NCI-H774 (cell line): ENCODE measurements around the gene TEAD4.

Source experiments
- DNase-seq: peaks from one replicate; lab custom pipeline; 2025; lab: John Stamatoyannopoulos, UW

The TEAD4 gene

GRCh38 chr12:3032770-3033538, 73.8 kb downstream of the TEAD4 start:
- DNase-seq: no peak

GRCh38 chr12:3033539-3033867, 74.3 kb downstream of the TEAD4 start:
- no peak for DNase-seq

- peak; percentile 14 for DNase-seq
Measured at GRCh38 chr12:3034067-3034750, 75.0 kb downstream of the TEAD4 start.

GRCh38 chr12:3035171-3035570, 76.0 kb downstream of the TEAD4 start:
- no peak for DNase-seq

DNA sequence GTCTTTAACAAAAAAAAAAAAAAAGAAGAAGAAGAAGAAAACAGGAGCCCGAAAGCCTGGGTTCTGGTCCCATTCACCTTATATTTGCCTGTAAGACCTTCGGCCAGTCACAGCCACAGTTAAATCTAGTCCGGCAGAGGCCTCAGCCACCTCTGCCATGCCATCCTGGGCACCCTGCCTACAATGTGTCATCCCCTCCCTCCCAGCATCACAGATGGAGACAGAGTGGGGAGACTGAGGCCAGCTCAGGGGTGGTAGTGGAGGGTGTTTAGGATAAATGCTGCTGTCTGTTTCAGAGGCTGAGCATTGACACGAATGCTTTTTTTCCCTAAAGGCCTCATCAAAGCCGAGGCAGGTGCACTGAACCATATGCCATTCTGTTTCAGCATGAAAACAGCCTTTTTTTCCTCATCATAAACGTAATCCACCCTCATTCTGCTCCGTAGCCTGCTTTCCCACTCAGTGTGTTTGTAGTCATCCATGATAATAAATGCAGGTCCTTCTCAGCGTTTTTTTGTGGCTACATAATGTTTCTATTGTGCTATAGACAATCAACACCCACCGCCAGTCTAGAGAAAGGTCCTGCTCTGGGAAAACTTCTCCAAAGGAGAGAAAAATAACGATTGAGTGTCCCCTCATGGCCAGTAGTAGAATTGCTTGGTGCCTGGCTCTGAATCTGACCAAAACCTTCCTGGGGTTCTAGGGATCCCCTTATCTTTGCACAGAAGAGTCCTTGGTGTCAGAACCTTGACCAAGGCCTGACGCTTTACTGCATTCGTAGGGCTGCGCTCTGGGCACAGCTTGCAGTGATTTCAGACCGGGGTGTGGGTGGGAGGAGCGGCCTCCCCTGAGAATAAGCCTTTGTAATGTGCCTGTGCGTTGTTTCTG, 76.9 kb downstream of the TEAD4 start:
- DNase-seq: no peak

- DNase-seq: no peak
Measured at GRCh38 chr12:3036901-3037600, 77.9 kb downstream of the TEAD4 start.

- no peak for DNase-seq
Measured at GRCh38 chr12:3038166-3038565, 79.0 kb downstream of the TEAD4 start.

DNA sequence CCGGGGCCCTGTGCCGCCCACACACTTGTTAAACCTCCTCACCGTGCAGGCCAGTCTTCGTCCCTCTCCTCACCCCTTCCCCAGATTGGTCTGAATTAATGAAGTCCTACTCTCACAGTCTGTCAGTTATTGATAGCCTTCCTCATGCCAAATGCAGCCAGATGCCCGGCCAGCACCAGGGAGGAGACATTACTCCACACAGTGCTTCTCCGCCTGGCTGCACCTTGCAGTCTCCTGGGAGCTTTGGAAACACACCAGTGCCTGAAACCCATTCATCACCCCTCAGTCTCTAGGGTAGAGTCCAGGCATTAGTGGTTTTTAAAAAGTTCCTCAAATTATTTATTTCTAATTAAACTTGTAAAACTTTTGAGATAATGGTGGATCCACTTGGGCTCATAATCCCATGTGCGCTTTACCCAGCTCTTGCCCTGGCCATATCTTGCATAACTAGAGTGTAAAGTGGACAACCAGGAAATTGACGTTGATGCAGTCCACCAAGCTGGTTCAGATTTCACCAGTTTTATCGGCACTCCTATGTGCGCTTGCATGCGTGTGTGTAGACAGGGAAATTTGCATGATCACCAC, 79.8 kb downstream of the TEAD4 start:
- no peak for DNase-seq

- no peak for DNase-seq
Measured at GRCh38 chr12:3040026-3040656, 80.9 kb downstream of the TEAD4 start.

DNA sequence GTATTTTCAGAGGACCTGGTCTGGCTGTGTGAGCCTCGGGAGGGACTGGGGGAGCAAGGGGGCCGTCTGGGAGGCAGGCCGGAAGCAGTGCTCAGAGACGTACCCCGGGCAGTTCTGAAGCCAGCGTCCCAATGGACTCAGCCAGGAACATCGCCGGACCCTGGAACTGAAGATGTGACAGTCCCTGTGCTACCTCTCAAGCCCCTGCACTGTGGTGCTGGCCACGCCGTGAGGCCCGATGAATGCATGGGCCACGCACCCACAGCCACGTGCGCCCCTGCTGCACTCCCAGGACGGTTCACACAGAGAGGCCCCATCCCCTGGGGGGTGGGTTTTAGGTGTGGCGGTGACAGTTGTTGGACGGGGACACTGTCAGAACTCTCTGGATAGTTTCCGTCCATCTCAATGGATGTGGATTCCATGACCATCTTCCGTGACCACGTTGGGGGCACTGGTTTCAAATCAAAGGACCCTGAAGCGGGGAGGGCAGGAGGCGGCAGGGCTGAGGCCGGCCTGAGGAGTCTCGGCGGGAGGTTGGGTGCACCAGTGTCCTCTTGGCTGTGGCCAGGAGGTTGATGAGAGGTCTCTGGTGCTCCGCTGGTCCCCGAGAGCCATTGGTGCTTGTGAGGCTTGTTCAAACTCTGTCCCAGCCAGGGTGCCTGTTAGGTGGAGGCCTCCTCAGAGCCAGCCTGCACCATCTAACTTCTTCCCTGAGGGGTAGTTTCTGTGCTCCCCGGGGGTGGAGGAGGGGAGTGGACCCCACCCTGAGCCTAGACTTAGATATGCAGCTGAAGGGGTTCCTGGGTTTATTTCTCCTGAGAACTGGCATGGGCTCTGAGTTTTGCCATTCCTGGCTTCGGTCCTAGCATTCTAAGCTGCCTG, 81.7 kb downstream of the TEAD4 start:
- DNase-seq: no peak

GRCh38 chr12:3041558-3042164, 82.5 kb downstream of the TEAD4 start:
- DNase-seq: peak; percentile 81

DNA sequence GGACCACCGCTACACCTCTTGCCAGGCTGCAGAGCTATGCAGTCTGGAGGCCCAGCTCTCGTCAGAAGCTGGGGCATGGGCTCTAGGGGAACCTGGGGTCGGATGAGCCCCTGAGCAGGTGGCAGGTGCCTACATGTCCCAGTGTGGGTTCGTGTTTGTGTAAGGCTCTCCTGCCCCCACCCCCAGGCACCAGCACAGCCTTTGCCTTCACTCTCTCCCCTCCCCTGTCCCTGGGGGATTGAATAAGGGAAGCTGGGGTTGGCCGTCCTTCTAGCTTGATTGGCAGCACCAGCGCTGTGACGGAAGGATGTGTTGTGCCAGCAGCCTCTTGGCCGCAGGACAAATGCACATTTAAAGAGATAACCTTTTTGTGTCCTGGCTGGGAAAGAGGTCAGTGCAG, 83.2 kb downstream of the TEAD4 start:
- DNase-seq: no peak

- DNase-seq: no peak
Measured at GRCh38 chr12:3042826-3043225, 83.6 kb downstream of the TEAD4 start.

DNA sequence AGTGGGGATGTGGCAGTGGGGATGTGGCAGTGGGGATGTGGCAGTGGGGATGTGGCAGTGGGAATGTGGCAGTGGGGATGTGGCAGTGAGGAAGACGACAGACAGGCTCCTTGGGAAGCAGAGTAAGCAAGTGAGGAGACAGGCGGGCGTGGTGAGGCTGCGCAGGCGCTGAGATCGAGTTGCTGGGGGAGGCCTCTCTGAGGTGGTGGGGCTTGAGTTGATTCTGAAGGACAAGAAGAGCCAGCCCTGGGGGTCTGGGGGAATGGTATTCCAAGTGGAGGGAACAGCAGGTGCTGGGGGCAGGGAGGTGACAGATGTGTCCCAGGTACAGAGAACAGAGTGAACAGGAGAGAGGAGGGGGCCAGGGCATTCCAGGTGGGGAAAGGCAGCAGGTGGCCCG, 84.2 kb downstream of the TEAD4 start:
- no peak for DNase-seq

DNA sequence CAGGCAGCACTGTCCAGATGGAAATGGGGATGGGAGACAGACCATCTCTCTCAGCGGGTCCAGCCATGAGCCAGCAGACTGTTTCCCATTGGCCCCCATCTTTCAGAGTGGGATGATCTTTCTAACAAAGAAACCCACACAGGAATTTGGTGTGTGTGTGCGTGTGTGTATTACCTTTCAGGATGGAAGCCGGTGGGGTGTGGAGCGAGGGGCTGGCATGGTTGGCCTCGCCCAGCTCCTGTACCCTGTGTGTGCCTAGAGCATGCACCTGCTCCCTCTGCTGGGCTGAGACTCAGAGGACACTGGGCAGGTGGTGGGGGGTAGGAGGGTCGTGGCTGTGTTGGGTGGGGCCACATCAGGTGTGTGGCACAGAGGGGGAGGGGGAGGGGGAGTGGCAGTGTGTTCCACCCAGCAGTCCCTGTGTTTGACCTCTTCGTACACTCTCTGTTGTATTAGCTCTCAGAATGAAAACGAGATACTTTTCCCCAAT, 85.0 kb downstream of the TEAD4 start:
- no peak for DNase-seq

GRCh38 chr12:3045494-3045893, 86.3 kb downstream of the TEAD4 start:
- DNase-seq: no peak

GRCh38 chr12:3045989-3046388, 86.8 kb downstream of the TEAD4 start:
- no peak for DNase-seq

GRCh38 chr12:3046441-3047200, 87.4 kb downstream of the TEAD4 start:
- no peak for DNase-seq

DNA sequence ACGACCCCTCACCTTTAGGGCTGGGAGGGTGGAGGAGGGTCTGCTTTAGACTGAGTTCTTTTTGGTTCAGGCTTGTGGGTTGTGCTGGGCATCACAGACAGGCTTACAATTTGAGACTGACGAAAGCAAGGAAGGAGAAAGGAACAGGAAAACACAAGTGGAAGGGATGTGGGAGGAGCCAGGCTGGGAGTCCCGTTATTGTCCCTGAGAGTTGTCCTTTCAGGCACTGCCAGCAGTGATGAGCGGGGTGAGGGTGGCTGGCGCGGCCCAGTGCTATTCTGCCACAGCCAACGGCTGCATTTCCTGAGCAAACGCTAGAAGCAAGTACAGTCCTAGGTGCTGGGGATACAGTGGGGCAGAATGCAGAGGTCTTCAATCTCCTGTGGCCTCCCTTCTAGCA, 88.8 kb downstream of the TEAD4 start:
- peak; percentile 26 for DNase-seq
